ENCODE measurements around the gene CYTL1. TPM values are rescaled to one million over a fixed set of nuclear protein-coding genes. Genes with fewer than 3 reads are reported as not detected.
A peak's percentile ranks its signal among the peaks of the same experiment; 100 is the strongest.

Gene CYTL1
- total and polyA plus RNA-seq, 2 donors (not counting 3 experiments of a cell fraction or from before 2014, with no cell fraction given), result 4.0 to 36.8 TPM

GRCh38 chr4:5045097-5045496, 25.8 kb upstream of the CYTL1 start:
- Histone ChIP-seq H3K4me3 (replicated peaks in 1 of 3; ENCODE audit: insufficient read depth in 1 of 3, low read depth in 1 of 3, low read length in 3 of 3) (no peak overlapping the region), H3K9me1 (replicated peaks; ENCODE audit: control insufficient read depth, extremely low read depth, insufficient read depth, low read length) (no peaks in the 10 kb centered on the region), H3K27ac (ENCODE audit: insufficient read depth, low read depth, low read length) (peak overlapping the region; percentile 26), H2AFZ (ENCODE audit: low read depth, low read length) (no peak overlapping the region), H3K9ac (replicated peaks; ENCODE audit: extremely low read depth, insufficient read depth, low read length) (no peak overlapping the region), H3K27me3 (ENCODE audit: control insufficient read depth in 2 of 2, insufficient read depth in 2 of 2, low read length in 2 of 2) (no peaks in the 10 kb centered on the region), H3K9me3 (replicated peaks; ENCODE audit: control insufficient read depth, insufficient read depth, low read length) (no peaks in the 10 kb centered on the region), H3K36me3 (ENCODE audit: control insufficient read depth in 2 of 2, extremely low read depth in 1 of 2, insufficient read depth in 2 of 2, low read length in 2 of 2) (no peaks in the 10 kb centered on the region), H3K4me1 (ENCODE audit: control insufficient read depth, extremely low read depth, insufficient read depth, low read length) (peaks cover 19% of the 10 kb centered on the region), H4K20me1 (replicated peaks; ENCODE audit: control insufficient read depth, extremely low read depth, insufficient read depth, low read length) (no peaks in the 10 kb centered on the region), H3K4me2 (ENCODE audit: insufficient read depth, low read length) (peak overlapping the region; percentile 55), H3K79me2 (ENCODE audit: control insufficient read depth, insufficient read depth, low read length) (no peaks in the 10 kb centered on the region)
- peak; percentile 45 for DNase-seq (ENCODE audit: low read depth, low spot score)
- BruUV-seq (replicated peaks), result no TSS peak
- intact Hi-C loops (cut with micrococcal nuclease), result loop anchor here (1.0 kb wide), 1 partner anchor 12 kb away; no protein-coding TSS in a partner anchor
- TF ChIP-seq, protein P1, sequence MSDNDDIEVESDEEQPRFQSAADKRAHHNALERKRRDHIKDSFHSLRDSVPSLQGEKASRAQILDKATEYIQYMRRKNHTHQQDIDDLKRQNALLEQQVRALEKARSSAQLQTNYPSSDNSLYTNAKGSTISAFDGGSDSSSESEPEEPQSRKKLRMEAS (IDR thresholded peaks at IDR 0.05; ENCODE audit: insufficient read depth, insufficient read length), result peak; percentile 36
- TF ChIP-seq, protein P2, sequence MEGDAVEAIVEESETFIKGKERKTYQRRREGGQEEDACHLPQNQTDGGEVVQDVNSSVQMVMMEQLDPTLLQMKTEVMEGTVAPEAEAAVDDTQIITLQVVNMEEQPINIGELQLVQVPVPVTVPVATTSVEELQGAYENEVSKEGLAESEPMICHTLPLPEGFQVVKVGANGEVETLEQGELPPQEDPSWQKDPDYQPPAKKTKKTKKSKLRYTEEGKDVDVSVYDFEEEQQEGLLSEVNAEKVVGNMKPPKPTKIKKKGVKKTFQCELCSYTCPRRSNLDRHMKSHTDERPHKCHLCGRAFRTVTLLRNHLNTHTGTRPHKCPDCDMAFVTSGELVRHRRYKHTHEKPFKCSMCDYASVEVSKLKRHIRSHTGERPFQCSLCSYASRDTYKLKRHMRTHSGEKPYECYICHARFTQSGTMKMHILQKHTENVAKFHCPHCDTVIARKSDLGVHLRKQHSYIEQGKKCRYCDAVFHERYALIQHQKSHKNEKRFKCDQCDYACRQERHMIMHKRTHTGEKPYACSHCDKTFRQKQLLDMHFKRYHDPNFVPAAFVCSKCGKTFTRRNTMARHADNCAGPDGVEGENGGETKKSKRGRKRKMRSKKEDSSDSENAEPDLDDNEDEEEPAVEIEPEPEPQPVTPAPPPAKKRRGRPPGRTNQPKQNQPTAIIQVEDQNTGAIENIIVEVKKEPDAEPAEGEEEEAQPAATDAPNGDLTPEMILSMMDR (IDR thresholded peaks at IDR 0.05; ENCODE audit: extremely low read depth in 1 of 2, insufficient read depth in 1 of 2, low read depth in 1 of 2, low read length in 2 of 2), result no peak
- peak; percentile 19 for TF ChIP-seq POLR2AphosphoS5 (IDR thresholded peaks at IDR 0.05; ENCODE audit: insufficient read depth, low read depth, low read length)
- ChIA-PET POLR2A (no interaction called here), CTCF (interaction anchor here (1.1 kb wide), 1 partner anchor 12 kb away, joined by 3 read pairs; no protein-coding TSS in a partner anchor)
- peak; percentile 67 for FAIRE-seq
- dilution Hi-C loops (cut with MboI; ENCODE audit: extremely low pct_ligation_motif_present, low sequenced_read_pairs), result no loop called here

- peak; percentile 39 for TF ChIP-seq GATA2 (IDR thresholded peaks at IDR 0.05; ENCODE audit: insufficient read depth, insufficient read length, low read depth, low read length)
- TF ChIP-seq, protein P2 (IDR thresholded peaks at IDR 0.05; ENCODE audit: extremely low read depth in 1 of 2, insufficient read depth in 1 of 2, low read depth in 1 of 2, low read length in 2 of 2), result no peak
- peak; percentile 44 for TF ChIP-seq POLR2AphosphoS5 (IDR thresholded peaks at IDR 0.05; ENCODE audit: insufficient read depth, low read depth, low read length)
- TF ChIP-seq, protein P1 (IDR thresholded peaks at IDR 0.05; ENCODE audit: insufficient read depth, insufficient read length), result no peak
- no peak for TF ChIP-seq EZH2 (IDR thresholded peaks at IDR 0.05; ENCODE audit: borderline replicate concordance, low read depth, low read length, severe bottlenecking)
- TF ChIP-seq JUN (IDR thresholded peaks at IDR 0.05; ENCODE audit: borderline replicate concordance, insufficient read depth, insufficient read length, low read depth), result no peak
- no peak for TF ChIP-seq MYC (IDR thresholded peaks at IDR 0.05; ENCODE audit: low read depth, low read length)
- no peak for TF ChIP-seq POLR2A (IDR thresholded peaks at IDR 0.05; ENCODE audit: low read depth, low read length)
- TF ChIP-seq FOS (IDR thresholded peaks at IDR 0.05; ENCODE audit: borderline replicate concordance, insufficient read depth, low read length), result peak; percentile 38
- Histone ChIP-seq H3K9me3 (replicated peaks; ENCODE audit: control insufficient read depth, insufficient read depth, low read length) (no peaks in the 10 kb centered on the region), H3K79me2 (ENCODE audit: control insufficient read depth, insufficient read depth, low read length) (no peaks in the 10 kb centered on the region), H3K27me3 (ENCODE audit: control insufficient read depth in 2 of 2, insufficient read depth in 2 of 2, low read length in 2 of 2) (no peaks in the 10 kb centered on the region), H3K36me3 (ENCODE audit: control insufficient read depth in 2 of 2, extremely low read depth in 1 of 2, insufficient read depth in 2 of 2, low read length in 2 of 2) (no peaks in the 10 kb centered on the region), H3K4me2 (ENCODE audit: insufficient read depth, low read length) (no peak overlapping the region), H3K4me3 (replicated peaks in 1 of 3; ENCODE audit: insufficient read depth in 1 of 3, low read depth in 1 of 3, low read length in 3 of 3) (no peak overlapping the region), H2AFZ (ENCODE audit: low read depth, low read length) (no peak overlapping the region), H3K9ac (replicated peaks; ENCODE audit: extremely low read depth, insufficient read depth, low read length) (no peak overlapping the region), H3K9me1 (replicated peaks; ENCODE audit: control insufficient read depth, extremely low read depth, insufficient read depth, low read length) (no peaks in the 10 kb centered on the region), H3K4me1 (ENCODE audit: control insufficient read depth, extremely low read depth, insufficient read depth, low read length) (peaks cover 19% of the 10 kb centered on the region), H3K27ac (ENCODE audit: insufficient read depth, low read depth, low read length) (peak overlapping the region; percentile 26), H4K20me1 (replicated peaks; ENCODE audit: control insufficient read depth, extremely low read depth, insufficient read depth, low read length) (no peaks in the 10 kb centered on the region)
- dilution Hi-C loops (cut with MboI; ENCODE audit: extremely low pct_ligation_motif_present, low sequenced_read_pairs), result no loop called here
- peak; percentile 4 for FAIRE-seq
- ChIA-PET POLR2A (no interaction called here), CTCF (interaction anchor here (0.9 to 1.9 kb wide), 3 partner anchors 10 to 50 kb away, joined by 3 to 8 read pairs (median 4); no protein-coding TSS in a partner anchor)
- DNase-seq (ENCODE audit: low read depth, low spot score), result no peak
- intact Hi-C loops (cut with micrococcal nuclease), result no loop called here
- no TSS peak for BruUV-seq (replicated peaks)
Measured at GRCh38 chr4:5044341-5044740, 25.1 kb upstream of the CYTL1 start.
